ENCODE measurements around the gene RPS14.

DNA sequence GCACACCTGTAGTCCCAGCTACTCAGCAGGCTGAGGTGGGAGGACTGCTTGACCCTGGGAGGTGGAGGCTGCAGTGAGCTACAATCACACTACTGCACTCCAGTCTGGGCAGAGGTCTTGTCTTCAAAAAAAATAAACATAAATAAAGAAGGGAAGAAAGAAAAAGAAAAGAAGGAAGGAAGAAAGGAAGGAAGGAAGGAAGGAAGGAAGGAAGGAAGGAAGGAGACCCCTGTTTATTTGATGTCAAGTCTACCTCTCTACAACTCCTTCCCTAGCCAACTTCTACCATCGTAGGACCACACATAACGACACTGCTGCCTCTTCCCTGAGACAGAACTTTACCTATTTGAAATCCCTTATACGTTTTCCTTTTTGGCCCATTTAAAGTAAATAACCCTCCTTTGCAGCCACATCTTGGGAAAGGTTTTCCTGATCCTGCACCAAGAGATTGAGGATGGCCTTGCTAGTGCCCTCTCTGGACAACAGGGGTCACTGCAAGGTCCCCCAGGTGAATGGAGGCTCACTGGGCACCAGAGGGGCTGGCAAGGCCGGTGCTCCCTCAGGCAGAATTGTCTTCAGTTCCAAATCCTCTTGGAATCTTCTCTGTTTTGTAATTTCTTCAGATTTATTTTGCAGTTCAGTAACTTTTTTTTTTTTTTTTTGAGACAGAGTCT, 10.5 kb downstream of the RPS14 start:
- TF ChIP-seq, protein P1, sequence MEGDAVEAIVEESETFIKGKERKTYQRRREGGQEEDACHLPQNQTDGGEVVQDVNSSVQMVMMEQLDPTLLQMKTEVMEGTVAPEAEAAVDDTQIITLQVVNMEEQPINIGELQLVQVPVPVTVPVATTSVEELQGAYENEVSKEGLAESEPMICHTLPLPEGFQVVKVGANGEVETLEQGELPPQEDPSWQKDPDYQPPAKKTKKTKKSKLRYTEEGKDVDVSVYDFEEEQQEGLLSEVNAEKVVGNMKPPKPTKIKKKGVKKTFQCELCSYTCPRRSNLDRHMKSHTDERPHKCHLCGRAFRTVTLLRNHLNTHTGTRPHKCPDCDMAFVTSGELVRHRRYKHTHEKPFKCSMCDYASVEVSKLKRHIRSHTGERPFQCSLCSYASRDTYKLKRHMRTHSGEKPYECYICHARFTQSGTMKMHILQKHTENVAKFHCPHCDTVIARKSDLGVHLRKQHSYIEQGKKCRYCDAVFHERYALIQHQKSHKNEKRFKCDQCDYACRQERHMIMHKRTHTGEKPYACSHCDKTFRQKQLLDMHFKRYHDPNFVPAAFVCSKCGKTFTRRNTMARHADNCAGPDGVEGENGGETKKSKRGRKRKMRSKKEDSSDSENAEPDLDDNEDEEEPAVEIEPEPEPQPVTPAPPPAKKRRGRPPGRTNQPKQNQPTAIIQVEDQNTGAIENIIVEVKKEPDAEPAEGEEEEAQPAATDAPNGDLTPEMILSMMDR (conservative IDR thresholded peaks at IDR 0.05 in 1 of 2, IDR thresholded peaks at IDR 0.05 in 1 of 2; ENCODE audit: extremely low read depth in 1 of 2, insufficient read depth in 1 of 2, low read depth in 1 of 2, low read length in 2 of 2): peak; percentile 60 to 66
- no peak for TF ChIP-seq EZH2 (IDR thresholded peaks at IDR 0.05; ENCODE audit: borderline replicate concordance, low read length)

Data from mammary epithelial cell (primary cell).